HL-60 (cell line): Measurements from ENCODE around the gene B9D1.

Source experiments
- DNase-seq, 2 experiments: peaks; one replicate each; pipeline ENCODE4 v3.0.0-alpha.2; 2010 to 2020; ENCODE audit warnings: low read depth in 1 of 2, low spot score in 1 of 2
- H3K27ac ChIP-seq: fragments of 250-450 bp; sonication (Bioruptor Pico); replicated peaks from 2 replicates; pipeline ENCODE4 v1.5.1; 2020; ENCODE audit warnings: mild to moderate bottlenecking, moderate library complexity
- H3K27me3 ChIP-seq: fragments of 250-450 bp; sonication (Bioruptor Pico); 2 replicates; pipeline ENCODE4 v1.5.1; 2021; ENCODE audit warnings: mild to moderate bottlenecking, moderate library complexity; ENCODE audit not compliant: insufficient read depth, poor library complexity, severe bottlenecking
- H3K4me3 ChIP-seq: replicated peaks from 2 replicates; pipeline ENCODE4 v1.5.1; 2011; ENCODE audit warnings: mild to moderate bottlenecking, control low read depth, low read length; ENCODE audit not compliant: insufficient read depth
- CTCF ChIP-seq: IDR thresholded peaks from one replicate; pipeline ENCODE4 v1.5.1; 2011; ENCODE audit warnings: low read length, control low read depth, inconsistent platforms; ENCODE audit not compliant: insufficient read depth
- GABPA ChIP-seq: IDR thresholded peaks from 2 replicates; pipeline ENCODE4 v1.6.1; 2012; ENCODE audit warnings: low read depth
- POLR2AphosphoS5 ChIP-seq: IDR thresholded peaks from 2 replicates; pipeline ENCODE4 v1.6.1; 2012; ENCODE audit warnings: low read depth
- SPI1 ChIP-seq: IDR thresholded peaks from 2 replicates; pipeline ENCODE4 v1.6.1; 2012; ENCODE audit warnings: low read depth, mild to moderate bottlenecking, borderline replicate concordance
- TF ChIP-seq, protein P1 (sequence below): IDR thresholded peaks from 2 replicates; pipeline ENCODE4 v1.6.1; 2012; ENCODE audit warnings: low read depth; ENCODE audit not compliant: insufficient replicate concordance

B9D1 gene

GRCh38 chr17:19381361-19381740 is 18.8 kb upstream of the B9D1 start:
- Histone ChIP-seq H3K4me3 (no peak overlapping the region), H3K27me3 (no peaks in the 10 kb centered on the region), H3K27ac (no peak overlapping the region)
- TF ChIP-seq POLR2AphosphoS5 (no peak), CTCF (no peak), SPI1 (no peak), GABPA (no peak)
- TF ChIP-seq, protein P1, sequence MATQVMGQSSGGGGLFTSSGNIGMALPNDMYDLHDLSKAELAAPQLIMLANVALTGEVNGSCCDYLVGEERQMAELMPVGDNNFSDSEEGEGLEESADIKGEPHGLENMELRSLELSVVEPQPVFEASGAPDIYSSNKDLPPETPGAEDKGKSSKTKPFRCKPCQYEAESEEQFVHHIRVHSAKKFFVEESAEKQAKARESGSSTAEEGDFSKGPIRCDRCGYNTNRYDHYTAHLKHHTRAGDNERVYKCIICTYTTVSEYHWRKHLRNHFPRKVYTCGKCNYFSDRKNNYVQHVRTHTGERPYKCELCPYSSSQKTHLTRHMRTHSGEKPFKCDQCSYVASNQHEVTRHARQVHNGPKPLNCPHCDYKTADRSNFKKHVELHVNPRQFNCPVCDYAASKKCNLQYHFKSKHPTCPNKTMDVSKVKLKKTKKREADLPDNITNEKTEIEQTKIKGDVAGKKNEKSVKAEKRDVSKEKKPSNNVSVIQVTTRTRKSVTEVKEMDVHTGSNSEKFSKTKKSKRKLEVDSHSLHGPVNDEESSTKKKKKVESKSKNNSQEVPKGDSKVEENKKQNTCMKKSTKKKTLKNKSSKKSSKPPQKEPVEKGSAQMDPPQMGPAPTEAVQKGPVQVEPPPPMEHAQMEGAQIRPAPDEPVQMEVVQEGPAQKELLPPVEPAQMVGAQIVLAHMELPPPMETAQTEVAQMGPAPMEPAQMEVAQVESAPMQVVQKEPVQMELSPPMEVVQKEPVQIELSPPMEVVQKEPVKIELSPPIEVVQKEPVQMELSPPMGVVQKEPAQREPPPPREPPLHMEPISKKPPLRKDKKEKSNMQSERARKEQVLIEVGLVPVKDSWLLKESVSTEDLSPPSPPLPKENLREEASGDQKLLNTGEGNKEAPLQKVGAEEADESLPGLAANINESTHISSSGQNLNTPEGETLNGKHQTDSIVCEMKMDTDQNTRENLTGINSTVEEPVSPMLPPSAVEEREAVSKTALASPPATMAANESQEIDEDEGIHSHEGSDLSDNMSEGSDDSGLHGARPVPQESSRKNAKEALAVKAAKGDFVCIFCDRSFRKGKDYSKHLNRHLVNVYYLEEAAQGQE: no peak
- no peak for DNase-seq

GRCh38 chr17:19380481-19381301 is 18.2 kb upstream of the B9D1 start:
- DNase-seq: no peak
- Histone ChIP-seq H3K27me3 (no peaks in the 10 kb centered on the region), H3K4me3 (no peak overlapping the region), H3K27ac (no peak overlapping the region)
- TF ChIP-seq GABPA: no peak
- TF ChIP-seq, protein P1: no peak
- TF ChIP-seq POLR2AphosphoS5: no peak
- no peak for TF ChIP-seq SPI1
- TF ChIP-seq CTCF: no peak

DNA sequence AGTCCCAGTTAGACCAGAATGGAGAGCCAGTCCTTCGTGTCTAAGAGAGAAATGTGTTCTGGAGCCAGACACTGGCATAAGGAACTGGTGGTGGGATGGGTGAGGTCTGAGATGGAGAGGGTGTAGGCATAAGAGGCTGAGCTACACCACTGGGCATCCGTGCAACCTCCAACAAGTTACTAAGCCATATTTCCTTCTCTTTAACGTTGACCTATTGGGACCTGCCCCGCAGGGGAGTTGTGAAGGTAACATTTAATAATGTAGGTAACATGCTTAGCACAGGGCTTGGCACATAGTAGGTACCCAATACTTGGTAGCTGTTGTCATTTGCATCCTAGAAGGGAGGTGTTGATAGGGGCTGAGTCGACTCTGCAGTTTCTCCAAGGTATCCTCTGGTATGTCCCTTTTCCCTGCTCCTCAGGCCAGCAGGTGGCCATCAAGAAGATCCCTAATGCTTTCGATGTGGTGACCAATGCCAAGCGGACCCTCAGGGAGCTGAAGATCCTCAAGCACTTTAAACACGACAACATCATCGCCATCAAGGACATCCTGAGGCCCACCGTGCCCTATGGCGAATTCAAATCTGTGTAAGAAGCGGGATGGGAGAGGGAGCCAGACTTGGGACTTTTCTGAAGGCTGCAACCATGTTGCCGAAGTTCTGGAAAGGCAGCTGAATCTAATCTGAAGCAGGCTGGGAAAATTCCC is 17.0 kb upstream of the B9D1 start:
- no peak overlapping the region; the same call in 1 of the 2 replicates for H3K4me3 ChIP-seq

More for the DNA sequence above, 17.0 kb upstream of the B9D1 start:
- no peak overlapping the region for H3K27ac ChIP-seq
- no peak for DNase-seq
- TF ChIP-seq GABPA (no peak), CTCF (no peak), POLR2AphosphoS5 (no peak), SPI1 (no peak)
- TF ChIP-seq, protein P1: no peak
- no peaks in the 10 kb centered on the region for H3K27me3 ChIP-seq
